ENCODE data around the gene GPR142. TPM values are rescaled to one million over a fixed set of nuclear protein-coding genes. Genes with fewer than 3 reads are reported as not detected.

The GPR142 gene
- total and polyA plus RNA-seq, 4 donors = 0.22 to 0.86 (median 0.51) TPM

GRCh38 chr17:74362069-74362405 is 5.3 kb upstream of the GPR142 start:
- H3K4me3 ChIP-seq (ENCODE audit: low read depth, low read length) = peak overlapping the region; percentile 22
- peak overlapping the region; percentile 86 for H3K27ac ChIP-seq (ENCODE audit: low read depth, low read length)
- WGBS (ENCODE audit: insufficient coverage) = 15% methylated on average over 6 of the region's 9 CpGs
- peaks cover 10% of the 10 kb centered on the region for H3K27me3 ChIP-seq (ENCODE audit: control insufficient read depth, insufficient read depth, low read length)
- no peaks in the 10 kb centered on the region for H3K9me3 ChIP-seq (ENCODE audit: control insufficient read depth, insufficient read depth, low read length)
- peaks cover 51% of the 10 kb centered on the region for H3K4me1 ChIP-seq (ENCODE audit: control insufficient read depth, insufficient read depth, low read length)
- peak in 1 of 6 donors; percentile 86 for DNase-seq (ENCODE audit: low read depth in 4 of 6, low spot score in 6 of 6)
- peaks cover 10% of the 10 kb centered on the region for H3K36me3 ChIP-seq (ENCODE audit: control insufficient read depth, insufficient read depth, low read length)

GRCh38 chr17:74362810-74363498 is 4.4 kb upstream of the GPR142 start:
- DNase-seq (ENCODE audit: low read depth in 4 of 6, low spot score in 6 of 6) = peak in 4 of 6 donors; percentile 21 to 90 (median 67)
- peak overlapping the region; percentile 86 for H3K27ac ChIP-seq (ENCODE audit: low read depth, low read length)
- 27% methylated on average over 14 of the region's 14 CpGs for WGBS (ENCODE audit: insufficient coverage)

GRCh38 chr17:74368341-74369081 is 1.2 kb downstream of the GPR142 start:
- no peaks in the 10 kb centered on the region for H3K27me3 ChIP-seq (ENCODE audit: control insufficient read depth, insufficient read depth, low read length)
- H3K9me3 ChIP-seq (ENCODE audit: control insufficient read depth, insufficient read depth, low read length) = no peaks in the 10 kb centered on the region
- 47% methylated on average over 12 of the region's 14 CpGs for WGBS (ENCODE audit: insufficient coverage)
- DNase-seq (ENCODE audit: low read depth in 4 of 6, low spot score in 6 of 6) = peak in 4 of 6 donors; percentile 29 to 84 (median 60)
- H3K4me3 ChIP-seq (ENCODE audit: low read depth, low read length) = no peak overlapping the region
- peaks cover 20% of the 10 kb centered on the region for H3K4me1 ChIP-seq (ENCODE audit: control insufficient read depth, insufficient read depth, low read length)
- no peaks in the 10 kb centered on the region for H3K36me3 ChIP-seq (ENCODE audit: control insufficient read depth, insufficient read depth, low read length)
- H3K27ac ChIP-seq (ENCODE audit: low read depth, low read length) = no peak overlapping the region

More at GRCh38 chr17:74362810-74363498, 4.4 kb upstream of the GPR142 start:
- Histone ChIP-seq H3K9me3 (ENCODE audit: control insufficient read depth, insufficient read depth, low read length) (no peaks in the 10 kb centered on the region), H3K4me3 (ENCODE audit: low read depth, low read length) (no peak overlapping the region), H3K27me3 (ENCODE audit: control insufficient read depth, insufficient read depth, low read length) (peaks cover 3% of the 10 kb centered on the region), H3K36me3 (ENCODE audit: control insufficient read depth, insufficient read depth, low read length) (peaks cover 5% of the 10 kb centered on the region), H3K4me1 (ENCODE audit: control insufficient read depth, insufficient read depth, low read length) (peaks cover 44% of the 10 kb centered on the region)

GRCh38 chr17:74369221-74369620 is 1.9 kb downstream of the GPR142 start:
- peaks cover 22% of the 10 kb centered on the region for H3K4me1 ChIP-seq (ENCODE audit: control insufficient read depth, insufficient read depth, low read length)
- no peak overlapping the region for H3K27ac ChIP-seq (ENCODE audit: low read depth, low read length)
- H3K36me3 ChIP-seq (ENCODE audit: control insufficient read depth, insufficient read depth, low read length) = no peaks in the 10 kb centered on the region
- DNase-seq (ENCODE audit: low read depth in 4 of 6, low spot score in 6 of 6) = no peak
- H3K9me3 ChIP-seq (ENCODE audit: control insufficient read depth, insufficient read depth, low read length) = no peaks in the 10 kb centered on the region
- whole genome bisulfite sequencing (ENCODE audit: insufficient coverage) = 63% methylated on average over 10 of the region's 10 CpGs
- H3K27me3 ChIP-seq (ENCODE audit: control insufficient read depth, insufficient read depth, low read length) = no peaks in the 10 kb centered on the region
- H3K4me3 ChIP-seq (ENCODE audit: low read depth, low read length) = no peak overlapping the region

GRCh38 chr17:74369665-74370490 is 2.6 kb downstream of the GPR142 start:
- Histone ChIP-seq H3K4me3 (ENCODE audit: low read depth, low read length) (no peak overlapping the region), H3K9me3 (ENCODE audit: control insufficient read depth, insufficient read depth, low read length) (no peaks in the 10 kb centered on the region), H3K36me3 (ENCODE audit: control insufficient read depth, insufficient read depth, low read length) (no peaks in the 10 kb centered on the region), H3K27ac (ENCODE audit: low read depth, low read length) (no peak overlapping the region), H3K4me1 (ENCODE audit: control insufficient read depth, insufficient read depth, low read length) (peaks cover 28% of the 10 kb centered on the region), H3K27me3 (ENCODE audit: control insufficient read depth, insufficient read depth, low read length) (no peaks in the 10 kb centered on the region)
- 92% methylated on average over 17 of the region's 17 CpGs for WGBS (ENCODE audit: insufficient coverage)
- no peak for DNase-seq (ENCODE audit: low read depth in 4 of 6, low spot score in 6 of 6)

- Histone ChIP-seq H3K27ac (ENCODE audit: low read depth, low read length) (no peak overlapping the region), H3K9me3 (ENCODE audit: control insufficient read depth, insufficient read depth, low read length) (no peaks in the 10 kb centered on the region), H3K4me3 (ENCODE audit: low read depth, low read length) (no peak overlapping the region), H3K36me3 (ENCODE audit: control insufficient read depth, insufficient read depth, low read length) (no peaks in the 10 kb centered on the region), H3K27me3 (ENCODE audit: control insufficient read depth, insufficient read depth, low read length) (no peaks in the 10 kb centered on the region), H3K4me1 (ENCODE audit: control insufficient read depth, insufficient read depth, low read length) (peaks cover 28% of the 10 kb centered on the region)
- 96% methylated on average over 26 of the region's 26 CpGs for WGBS (ENCODE audit: insufficient coverage)
- DNase-seq (ENCODE audit: low read depth in 4 of 6, low spot score in 6 of 6) = no peak
Measured at GRCh38 chr17:74371653-74372147, 4.4 kb downstream of the GPR142 start.

- no peak overlapping the region for H3K4me3 ChIP-seq (ENCODE audit: low read depth, low read length)
- peaks cover 28% of the 10 kb centered on the region for H3K4me1 ChIP-seq (ENCODE audit: control insufficient read depth, insufficient read depth, low read length)
- H3K27ac ChIP-seq (ENCODE audit: low read depth, low read length) = no peak overlapping the region
- no peaks in the 10 kb centered on the region for H3K36me3 ChIP-seq (ENCODE audit: control insufficient read depth, insufficient read depth, low read length)
- DNase-seq (ENCODE audit: low read depth in 4 of 6, low spot score in 6 of 6) = no peak
- no peaks in the 10 kb centered on the region for H3K27me3 ChIP-seq (ENCODE audit: control insufficient read depth, insufficient read depth, low read length)
- WGBS (ENCODE audit: insufficient coverage) = 91% methylated on average over 9 of the region's 9 CpGs
- no peaks in the 10 kb centered on the region for H3K9me3 ChIP-seq (ENCODE audit: control insufficient read depth, insufficient read depth, low read length)
Measured at GRCh38 chr17:74372426-74372825, 5.1 kb downstream of the GPR142 start.

- peak in 1 of 6 donors; percentile 34 for DNase-seq (ENCODE audit: low read depth in 4 of 6, low spot score in 6 of 6)
- Histone ChIP-seq H3K27ac (ENCODE audit: low read depth, low read length) (peak overlapping the region; percentile 38), H3K4me3 (ENCODE audit: low read depth, low read length) (no peak overlapping the region), H3K4me1 (ENCODE audit: control insufficient read depth, insufficient read depth, low read length) (peaks cover 18% of the 10 kb centered on the region), H3K27me3 (ENCODE audit: control insufficient read depth, insufficient read depth, low read length) (no peaks in the 10 kb centered on the region), H3K36me3 (ENCODE audit: control insufficient read depth, insufficient read depth, low read length) (no peaks in the 10 kb centered on the region), H3K9me3 (ENCODE audit: control insufficient read depth, insufficient read depth, low read length) (no peaks in the 10 kb centered on the region)
- WGBS (ENCODE audit: insufficient coverage) = 89% methylated on average over 8 of the region's 15 CpGs
Measured at GRCh38 chr17:74373838-74374606, 6.7 kb downstream of the GPR142 start.

GRCh38 chr17:74374858-74375257 is 7.6 kb downstream of the GPR142 start:
- WGBS (ENCODE audit: insufficient coverage) = 96% methylated on average over 3 of the region's 3 CpGs
- Histone ChIP-seq H3K4me1 (ENCODE audit: control insufficient read depth, insufficient read depth, low read length) (peaks cover 26% of the 10 kb centered on the region), H3K27ac (ENCODE audit: low read depth, low read length) (no peak overlapping the region), H3K4me3 (ENCODE audit: low read depth, low read length) (no peak overlapping the region), H3K27me3 (ENCODE audit: control insufficient read depth, insufficient read depth, low read length) (no peaks in the 10 kb centered on the region), H3K36me3 (ENCODE audit: control insufficient read depth, insufficient read depth, low read length) (no peaks in the 10 kb centered on the region), H3K9me3 (ENCODE audit: control insufficient read depth, insufficient read depth, low read length) (no peaks in the 10 kb centered on the region)
- no peak for DNase-seq (ENCODE audit: low read depth in 4 of 6, low spot score in 6 of 6)

Data from spinal cord (tissue), 10 donors.